Activated T-cell treated with anti-CD3 and anti-CD28 coated beads for 48 hours (primary cell): Measurements from ENCODE around the gene CCDC91.

Experiments
- DNase-seq: peaks from one replicate; pipeline ENCODE4 v3.0.0-alpha.2; 2020; ENCODE audit warnings: low read depth

CCDC91 gene

GRCh38 chr12:28536088-28536487 lies 345.8 kb downstream of the CCDC91 start:
- no peak for DNase-seq

DNA sequence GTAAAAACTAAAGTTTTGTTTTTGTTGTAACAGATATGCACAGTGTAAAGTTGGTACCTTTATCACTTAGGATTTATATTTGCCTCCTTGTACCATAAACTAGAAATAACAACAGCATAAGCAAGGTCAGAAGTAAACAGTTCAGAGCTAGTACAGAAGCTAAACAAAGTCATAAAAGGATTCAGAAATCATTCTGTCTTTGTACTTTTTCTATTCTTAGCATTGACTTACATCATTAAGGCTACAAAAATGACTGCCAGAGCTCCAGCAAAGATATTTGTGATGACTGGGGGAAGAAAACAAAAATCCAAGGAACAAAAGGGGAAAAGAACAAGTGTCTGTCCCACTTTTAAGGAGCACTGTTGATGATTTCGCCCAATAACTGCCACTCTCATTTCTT lies 347.2 kb downstream of the CCDC91 start:
- DNase-seq, result no peak

- no peak for DNase-seq
Observed at GRCh38 chr12:28539691-28540323, 349.6 kb downstream of the CCDC91 start.

- no peak for DNase-seq
Observed at GRCh38 chr12:28540324-28540714, 350.1 kb downstream of the CCDC91 start.

GRCh38 chr12:28543021-28543890 lies 353.0 kb downstream of the CCDC91 start:
- DNase-seq, result no peak

DNA sequence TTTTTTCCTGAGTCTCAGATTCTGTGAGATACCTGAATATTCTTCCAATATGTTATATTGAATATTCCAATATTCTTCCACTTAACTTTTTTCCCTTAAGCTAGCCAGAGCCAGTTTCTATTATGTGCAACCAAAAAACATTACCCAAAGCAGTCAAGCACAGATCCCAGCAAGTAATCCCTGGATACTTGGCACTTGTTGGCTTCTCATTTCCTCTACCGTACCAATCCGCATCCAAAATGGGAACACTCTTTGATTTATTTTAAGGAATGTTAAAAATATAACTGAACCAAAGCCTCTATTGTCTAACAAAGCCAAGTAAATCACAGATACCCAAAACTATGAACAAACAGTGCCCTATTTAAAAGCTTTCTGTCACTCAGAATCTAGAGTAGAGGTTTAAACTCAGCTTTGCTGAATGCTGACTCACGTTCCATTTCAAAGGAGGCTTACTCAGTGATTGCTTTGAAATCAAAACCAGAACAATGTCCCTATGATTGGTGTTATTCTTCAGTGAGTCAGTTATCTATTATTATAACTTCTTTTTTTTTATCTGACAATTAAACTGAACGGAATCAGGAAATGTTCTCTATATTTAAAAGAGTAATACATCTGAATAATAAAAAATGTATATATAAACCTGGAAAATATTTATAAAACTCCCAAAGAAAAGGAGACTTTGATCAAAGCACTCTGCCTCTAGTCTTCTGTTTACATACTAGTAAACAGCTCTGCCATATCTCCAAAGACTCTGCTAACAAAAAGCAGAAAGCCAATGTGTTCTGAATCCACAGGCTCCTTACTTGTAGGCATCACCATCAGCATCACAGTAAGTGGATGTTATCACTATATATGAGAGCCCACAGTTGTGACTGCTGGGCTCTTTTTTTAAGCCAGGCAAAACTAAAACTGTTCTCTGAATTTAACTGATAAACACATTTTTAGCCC lies 360.8 kb downstream of the CCDC91 start:
- no peak for DNase-seq

DNA sequence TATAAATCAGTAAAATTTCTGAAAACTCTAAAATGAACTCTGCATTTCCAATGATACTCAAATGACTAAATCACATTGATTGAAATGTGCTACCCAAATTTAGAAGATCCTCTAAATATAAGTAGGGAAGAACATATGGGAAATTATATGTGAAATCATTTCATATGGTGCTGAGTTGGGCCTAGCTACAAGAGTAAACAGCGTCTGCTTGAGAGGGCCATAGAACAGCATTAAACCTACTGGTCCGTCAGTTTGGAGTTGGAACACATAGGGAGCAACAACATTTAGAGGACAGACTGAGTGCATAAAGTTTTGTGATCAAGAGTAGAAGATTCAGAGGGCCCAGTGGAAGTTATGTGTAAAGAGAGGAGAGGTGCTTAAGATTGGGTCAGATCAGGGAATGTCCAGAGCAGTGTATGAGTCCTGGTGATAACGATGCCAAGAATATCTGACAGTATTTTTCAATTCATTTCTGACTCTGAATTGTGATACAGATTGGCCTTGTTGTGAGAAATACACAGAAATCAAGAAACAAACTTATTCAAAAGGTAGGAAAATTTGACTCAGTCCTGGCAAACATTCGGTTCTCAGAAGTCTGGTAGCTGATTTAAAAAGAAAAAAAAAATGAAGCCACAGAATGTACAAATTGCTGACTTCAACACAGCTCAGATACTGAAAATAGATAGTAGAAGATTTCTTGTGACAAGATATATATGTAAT lies 362.2 kb downstream of the CCDC91 start:
- no peak for DNase-seq

- no peak for DNase-seq
Observed at GRCh38 chr12:28555748-28556147, 365.5 kb downstream of the CCDC91 start.

DNA sequence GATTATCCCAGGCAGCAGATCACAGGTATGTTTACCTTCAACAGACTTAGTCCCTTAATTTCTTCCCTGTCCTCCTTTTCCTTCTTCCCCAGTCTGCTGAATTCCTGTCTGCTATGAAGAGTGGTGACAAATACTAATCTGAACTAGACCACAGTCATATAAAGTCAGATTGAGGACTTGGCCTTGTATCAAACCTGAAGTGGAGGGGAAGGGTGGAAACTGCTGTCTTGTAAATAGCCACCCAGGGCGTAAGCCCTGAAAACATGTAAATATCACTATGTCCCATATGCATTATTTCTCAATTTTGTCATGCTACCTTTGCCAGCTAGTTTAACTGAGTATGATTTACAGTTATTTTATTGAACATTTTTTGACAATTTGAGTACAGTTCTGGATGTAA lies 368.0 kb downstream of the CCDC91 start:
- DNase-seq, result no peak

DNA sequence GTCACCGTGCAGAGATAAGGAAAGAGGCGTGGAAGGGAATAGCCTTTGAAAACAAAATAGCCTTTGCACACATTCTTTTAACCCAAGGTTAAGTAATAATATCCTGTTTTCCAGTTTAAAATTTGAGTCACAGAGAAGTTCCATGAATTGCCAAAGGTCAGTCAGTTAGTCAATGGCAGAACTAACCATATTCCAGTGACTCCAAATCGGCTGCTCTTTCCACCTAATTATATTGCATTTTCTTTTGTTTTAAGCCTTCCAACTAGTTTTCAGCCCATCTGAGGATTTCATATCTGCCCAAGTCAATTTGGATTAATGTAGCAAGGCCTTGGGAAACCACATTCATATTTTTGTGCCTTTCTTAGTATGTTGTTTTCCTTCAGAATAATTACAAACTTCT lies 373.0 kb downstream of the CCDC91 start:
- DNase-seq, result no peak

DNA sequence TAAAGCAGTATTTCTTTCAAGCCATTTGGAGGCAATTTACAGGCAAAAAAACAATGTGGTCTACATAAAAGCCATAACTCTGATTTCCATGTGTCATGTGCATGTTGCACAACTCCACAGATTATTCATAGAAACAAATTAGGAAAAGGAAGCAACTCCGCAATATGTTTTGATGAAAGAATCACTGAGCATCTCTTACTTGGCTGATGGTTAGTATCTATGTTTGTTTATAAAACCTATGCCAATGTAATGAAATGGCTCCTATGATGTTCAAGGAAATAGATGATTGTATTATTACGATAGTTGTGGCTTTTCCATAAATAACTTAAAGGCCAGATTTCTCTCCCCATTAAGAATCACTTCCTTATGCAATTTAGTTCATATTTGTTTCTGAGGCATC lies 373.7 kb downstream of the CCDC91 start:
- DNase-seq, result no peak

- no peak for DNase-seq
Observed at GRCh38 chr12:28568118-28568517, 377.9 kb downstream of the CCDC91 start.

- no peak for DNase-seq
Observed at GRCh38 chr12:28568704-28569103, 378.4 kb downstream of the CCDC91 start.

- DNase-seq, result no peak
Observed at GRCh38 chr12:28569698-28570411, 379.6 kb downstream of the CCDC91 start.

GRCh38 chr12:28570811-28571210 lies 380.6 kb downstream of the CCDC91 start:
- no peak for DNase-seq

DNA sequence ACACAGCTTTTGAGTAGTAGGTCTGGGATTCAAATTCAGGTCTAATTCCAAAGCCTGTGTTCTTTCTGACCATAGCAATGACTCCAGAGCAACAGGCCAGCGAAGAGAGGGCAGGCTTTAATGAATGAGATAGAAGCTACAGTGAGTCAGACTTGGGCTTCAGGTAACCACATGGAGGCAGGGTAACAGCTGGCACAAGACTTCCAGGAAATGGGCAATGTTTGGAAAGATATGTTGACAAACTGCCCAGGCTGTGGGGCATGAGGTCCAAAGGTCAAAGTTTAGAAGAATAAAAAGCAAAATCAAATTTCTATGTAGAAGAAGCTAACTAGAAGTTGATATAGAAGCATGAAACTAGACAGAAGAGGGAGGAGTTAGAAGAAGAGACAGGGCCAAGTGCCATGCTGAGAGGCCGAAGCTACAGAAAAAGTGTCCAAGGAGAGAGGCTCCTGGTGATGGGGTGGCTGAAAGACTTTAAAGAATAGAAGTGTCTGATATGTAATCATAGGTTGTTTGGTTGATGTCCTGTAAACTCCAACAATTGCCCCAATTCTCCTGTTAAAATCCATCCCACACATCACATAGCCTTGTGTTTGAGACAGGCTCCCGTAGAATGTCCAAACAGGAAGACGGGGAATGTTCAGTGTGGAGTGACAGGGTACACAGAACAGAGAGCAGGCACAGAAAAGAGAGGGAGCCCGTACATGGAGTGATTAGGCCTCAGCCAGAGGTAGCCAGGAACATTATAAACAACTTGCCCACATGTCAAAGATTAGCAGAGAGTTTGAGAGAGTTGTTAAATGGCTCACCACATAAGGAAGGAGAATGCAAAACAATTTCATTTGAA lies 384.7 kb downstream of the CCDC91 start:
- no peak for DNase-seq

GRCh38 chr12:28575593-28576205 lies 385.4 kb downstream of the CCDC91 start:
- DNase-seq, result no peak

DNA sequence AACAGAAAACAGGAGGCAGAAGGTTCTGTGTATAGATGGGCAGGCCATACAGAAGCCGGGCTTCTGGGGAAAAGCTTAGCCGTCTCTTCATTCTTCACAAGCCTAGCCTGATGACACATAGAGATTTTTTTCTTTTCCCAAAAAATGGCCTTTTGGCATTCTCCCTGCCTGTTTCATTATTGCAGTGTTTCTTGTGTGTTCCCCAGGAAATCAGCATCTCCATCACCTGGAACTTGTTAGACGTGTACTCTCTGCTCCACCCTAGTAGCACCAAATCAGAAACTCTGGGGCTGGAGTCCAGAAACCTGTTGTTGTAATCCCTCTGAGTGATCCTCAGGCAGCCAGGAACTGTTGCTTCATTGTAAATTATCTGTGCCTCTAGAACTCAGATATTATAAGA lies 388.1 kb downstream of the CCDC91 start:
- no peak for DNase-seq

DNA sequence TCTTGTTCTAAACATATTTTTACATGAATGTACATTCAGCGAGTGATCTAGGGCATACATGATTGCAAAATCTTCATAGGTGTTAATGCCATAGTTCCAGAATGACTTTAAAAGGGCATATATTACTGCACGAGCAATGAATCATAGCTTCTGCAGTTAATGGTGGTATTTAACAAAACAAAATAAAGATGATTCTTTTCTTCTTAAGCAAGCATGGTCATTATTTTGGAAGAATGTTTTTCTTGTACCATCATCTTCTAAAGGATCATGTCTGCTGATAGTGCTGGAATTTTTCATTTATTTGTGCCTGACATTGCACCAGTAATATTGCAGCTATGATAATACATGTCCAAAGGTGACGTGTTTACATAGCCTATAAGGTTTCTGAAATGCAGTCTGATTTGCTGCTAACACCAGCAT lies 388.6 kb downstream of the CCDC91 start:
- DNase-seq, result no peak
